T47D (cell line): ENCODE data around the gene EFNA5.

Experiments
- DNase-seq, 2 experiments: peaks; one replicate each; pipeline versions ENCODE4 v3.0.0 to v3.0.0-alpha.2; 2011 to 2012; ENCODE audit warnings: low read depth in 1 of 2, low spot score in 1 of 2
- JUND ChIP-seq: IDR thresholded peaks from 2 replicates; pipeline ENCODE4 v1.6.1; 2012; ENCODE audit warnings: low read depth
- in situ Hi-C: cut with HindIII; loops from 2 replicates; pipeline ENCODE4 v1.10.0; 2016; ENCODE audit warnings: low sequenced_read_pairs, low pct_unique_long_range_greater_than_20kb

Gene EFNA5

DNA sequence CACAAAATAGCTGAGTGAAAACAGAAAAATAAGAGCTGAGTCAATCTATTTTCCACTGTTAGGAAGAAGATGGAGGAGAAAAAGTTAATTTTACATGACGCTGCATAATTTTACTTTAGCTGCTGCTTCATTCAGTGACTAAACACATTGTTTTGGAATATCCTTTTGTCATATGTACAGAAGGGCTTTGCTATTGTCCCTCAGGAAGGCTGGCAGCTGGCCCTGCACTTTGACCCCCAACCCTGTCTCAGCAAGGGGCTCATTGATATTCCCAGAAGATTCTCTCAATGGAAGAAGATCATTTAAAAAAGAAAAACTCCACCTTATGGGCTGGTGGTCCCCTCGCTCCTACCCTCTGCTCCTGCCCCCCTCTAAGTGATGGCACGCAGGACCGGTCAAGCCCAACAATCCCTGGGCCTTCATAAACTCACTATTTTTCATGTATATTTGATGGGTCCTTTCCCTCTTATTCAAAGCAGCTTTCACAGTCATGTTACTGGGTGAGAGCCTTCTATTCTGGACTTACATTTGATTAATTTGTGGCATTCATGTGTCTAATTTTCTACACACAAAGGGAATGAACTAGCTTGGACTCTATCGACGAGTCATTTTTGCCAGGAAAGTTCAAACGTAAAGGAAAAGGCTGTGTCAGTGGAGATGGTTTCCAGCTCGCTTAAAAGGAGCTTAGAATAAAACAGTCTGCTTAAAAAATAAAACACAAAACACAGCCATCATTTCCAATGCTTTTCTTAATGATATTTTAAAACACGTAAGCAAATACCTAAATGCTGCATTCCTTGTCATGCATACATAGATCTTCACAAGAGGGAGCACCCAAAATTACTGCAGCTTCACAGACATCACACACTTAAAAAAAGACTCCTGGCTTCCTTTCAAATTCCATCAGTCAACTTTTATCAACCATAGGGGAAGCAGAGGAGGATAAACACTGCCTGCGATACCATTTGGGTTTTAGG lies 104.7 kb downstream of the EFNA5 start:
- DNase-seq: no peak
- TF ChIP-seq JUND: no peak
- in situ Hi-C loops: no loop called here

DNA sequence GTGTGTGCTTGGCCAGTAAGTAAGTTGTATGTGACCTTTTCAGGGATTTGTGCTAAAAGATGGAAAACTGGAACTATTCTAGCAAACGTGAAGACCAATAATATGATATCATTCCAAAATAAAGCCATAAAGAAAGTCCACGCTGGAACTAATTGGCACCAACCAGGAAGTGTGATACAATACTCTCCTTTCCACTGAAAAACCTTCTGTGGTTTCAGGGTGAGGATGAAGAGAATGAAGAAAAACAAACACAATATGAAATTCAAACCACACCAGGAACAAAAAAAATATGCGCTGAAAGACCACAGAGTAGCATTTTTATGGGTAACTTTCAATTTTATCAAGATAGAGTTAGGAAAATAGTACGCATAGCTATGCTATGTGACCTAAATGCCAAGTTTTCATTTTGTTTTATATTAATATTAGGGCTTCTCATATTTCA lies 105.8 kb downstream of the EFNA5 start:
- in situ Hi-C loops: no loop called here
- DNase-seq: no peak
- TF ChIP-seq JUND: no peak

DNA sequence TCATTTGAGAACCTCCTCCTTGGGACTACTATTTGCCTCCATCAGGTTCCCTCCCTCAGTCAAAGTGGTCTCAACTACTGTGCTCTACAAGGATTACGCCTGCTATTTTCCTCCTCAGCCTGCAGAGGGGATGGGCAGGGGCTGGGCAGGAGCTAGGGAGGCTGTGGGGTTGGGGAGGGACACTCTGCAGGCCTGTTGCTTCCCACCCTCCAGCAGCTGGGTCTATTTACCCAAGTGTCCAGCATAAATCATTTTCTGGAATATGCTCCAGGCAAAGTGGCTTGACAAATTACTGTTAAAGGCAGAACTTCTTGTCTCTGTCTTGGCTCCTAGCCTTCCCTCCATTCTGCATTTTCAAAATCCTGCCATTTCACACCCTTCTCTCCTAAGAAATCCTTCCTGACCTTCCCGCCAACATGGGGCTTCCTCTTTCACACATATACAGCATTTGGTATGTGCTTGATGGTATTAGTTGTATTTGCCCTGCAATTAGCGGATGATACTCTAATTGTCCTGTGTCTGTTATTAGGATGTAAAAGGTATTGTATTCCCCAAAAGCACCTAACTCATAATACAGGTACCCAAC lies 106.7 kb downstream of the EFNA5 start:
- in situ Hi-C loops: no loop called here
- DNase-seq: peak in 1 of 2 experiments; percentile 57
- TF ChIP-seq JUND: no peak

DNA sequence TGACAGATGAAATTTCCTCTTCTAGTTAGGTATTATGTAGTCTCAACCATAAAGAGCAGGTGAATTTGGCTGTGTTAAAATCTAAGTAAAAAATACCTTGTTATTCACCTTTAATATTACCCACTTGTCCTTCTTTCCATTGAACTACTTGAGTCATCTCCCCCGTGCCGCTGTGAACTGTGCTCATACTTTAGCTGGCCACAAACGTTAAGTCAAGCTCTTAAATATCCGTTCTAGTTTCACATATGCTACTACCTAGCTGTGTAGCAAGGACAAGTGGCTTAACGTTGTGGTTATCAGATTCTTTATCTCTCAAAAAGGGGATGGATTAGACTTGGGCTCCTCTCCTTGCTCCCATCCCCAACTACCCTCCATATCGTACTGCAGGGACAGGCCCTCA lies 110.4 kb downstream of the EFNA5 start:
- in situ Hi-C loops: no loop called here
- no peak for TF ChIP-seq JUND
- no peak for DNase-seq

DNA sequence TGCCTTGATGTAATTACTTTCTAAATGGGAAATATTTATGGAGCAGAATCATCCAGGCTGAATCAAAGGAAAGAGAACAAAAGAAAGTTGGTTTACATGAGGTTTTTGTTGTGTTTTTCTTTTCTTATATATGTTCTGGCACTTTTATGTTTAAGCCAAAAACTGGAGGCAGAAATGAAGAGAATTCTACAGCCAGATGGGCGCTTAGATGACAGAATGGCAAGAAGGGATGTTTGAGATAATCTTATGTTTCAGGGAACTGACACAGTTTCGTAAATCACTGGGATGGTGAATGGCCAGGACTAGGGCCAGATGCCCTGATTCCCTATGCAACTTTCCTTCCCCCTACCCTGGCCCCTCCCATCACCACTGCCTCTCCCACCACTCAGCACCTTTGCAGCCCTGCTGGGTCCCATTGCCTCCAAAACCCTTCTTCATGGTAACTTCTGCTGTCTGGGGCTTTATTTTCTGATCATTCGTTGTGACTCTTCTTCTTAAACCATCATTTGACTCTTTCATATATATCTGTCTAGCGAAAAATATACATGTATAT lies 111.8 kb downstream of the EFNA5 start:
- no peak for DNase-seq
- TF ChIP-seq JUND: no peak
- in situ Hi-C loops: no loop called here

DNA sequence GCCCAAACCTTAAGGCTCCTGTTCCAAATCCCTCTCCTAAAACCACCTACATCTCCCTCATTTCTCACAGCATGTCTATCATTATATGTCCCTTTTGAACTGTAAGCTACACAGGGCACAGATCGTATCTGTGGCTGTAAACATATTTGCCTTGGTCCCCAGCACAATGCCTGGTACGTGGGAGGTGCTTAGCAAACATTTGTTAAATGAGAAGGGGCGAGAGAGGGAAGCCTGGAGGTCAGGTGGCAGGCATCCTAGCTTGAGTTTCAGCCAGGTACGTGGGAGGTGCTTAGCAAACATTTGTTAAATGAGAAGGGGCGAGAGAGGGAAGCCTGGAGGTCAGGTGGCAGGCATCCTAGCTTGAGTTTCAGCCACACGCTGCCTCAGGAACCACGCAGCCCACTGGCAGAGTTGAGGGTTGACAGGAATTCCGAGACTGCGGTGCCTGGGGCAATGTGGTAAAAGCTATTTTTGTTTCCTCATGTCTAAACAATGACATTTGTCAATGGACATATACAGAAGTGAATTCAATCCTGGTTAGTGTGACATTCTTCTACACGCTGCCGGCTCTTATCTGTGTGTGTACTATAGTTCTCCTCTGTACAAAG lies 113.6 kb downstream of the EFNA5 start:
- peak; percentile 37 to 99 for DNase-seq
- in situ Hi-C loops: no loop called here
- peak; percentile 91 for TF ChIP-seq JUND

DNA sequence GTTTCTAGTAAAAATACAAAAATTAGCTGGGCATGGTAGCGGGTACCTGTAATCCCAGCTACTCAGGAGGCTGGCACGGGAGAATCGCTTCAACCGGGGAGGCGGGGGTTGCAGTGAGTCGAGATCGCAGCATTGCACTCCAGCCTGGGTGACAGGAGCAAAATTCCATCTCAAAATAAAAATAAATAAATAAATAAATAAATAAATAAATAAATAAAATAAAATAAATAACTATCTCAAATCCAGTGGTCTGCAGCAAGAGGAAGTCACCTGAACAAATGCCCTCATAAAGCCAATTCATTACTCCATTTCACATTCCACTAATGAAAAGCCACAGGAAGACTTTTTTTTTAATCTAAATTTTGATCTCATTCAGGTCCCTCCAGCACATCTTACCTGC lies 114.2 kb downstream of the EFNA5 start:
- no peak for TF ChIP-seq JUND
- no peak for DNase-seq
- in situ Hi-C loops: no loop called here

DNA sequence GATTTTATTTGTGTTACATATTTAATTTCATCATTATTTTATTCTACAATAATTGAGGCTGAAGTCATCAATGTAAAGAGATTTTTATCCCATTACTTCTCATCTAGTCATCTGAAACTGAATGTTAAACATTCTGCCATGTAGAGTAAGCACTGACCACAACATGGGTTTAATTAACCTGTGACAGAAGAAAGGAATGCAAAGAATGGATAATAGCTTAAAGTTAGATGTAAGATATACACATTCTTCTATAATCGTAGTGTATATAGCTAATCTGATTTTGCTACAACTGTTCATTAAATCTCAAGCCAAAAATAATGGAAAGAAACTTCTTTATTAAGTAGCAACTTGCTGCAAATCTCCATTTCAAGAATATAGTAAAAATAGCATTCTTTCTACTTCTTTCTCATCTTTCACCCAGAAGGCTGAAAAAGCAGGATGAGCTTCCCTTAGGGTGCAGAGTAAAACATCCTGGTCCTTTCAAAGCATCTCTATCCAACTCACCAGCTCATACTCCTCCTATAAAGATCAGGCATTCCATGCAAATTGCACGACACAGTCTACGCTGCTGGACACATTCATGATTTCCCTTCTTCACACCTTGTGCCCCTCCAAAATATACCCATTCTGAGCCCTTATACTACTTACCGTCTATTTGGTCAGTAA lies 115.2 kb downstream of the EFNA5 start:
- TF ChIP-seq JUND: peak; percentile 91
- in situ Hi-C loops: no loop called here
- peak in 1 of 2 experiments; percentile 71 for DNase-seq

DNA sequence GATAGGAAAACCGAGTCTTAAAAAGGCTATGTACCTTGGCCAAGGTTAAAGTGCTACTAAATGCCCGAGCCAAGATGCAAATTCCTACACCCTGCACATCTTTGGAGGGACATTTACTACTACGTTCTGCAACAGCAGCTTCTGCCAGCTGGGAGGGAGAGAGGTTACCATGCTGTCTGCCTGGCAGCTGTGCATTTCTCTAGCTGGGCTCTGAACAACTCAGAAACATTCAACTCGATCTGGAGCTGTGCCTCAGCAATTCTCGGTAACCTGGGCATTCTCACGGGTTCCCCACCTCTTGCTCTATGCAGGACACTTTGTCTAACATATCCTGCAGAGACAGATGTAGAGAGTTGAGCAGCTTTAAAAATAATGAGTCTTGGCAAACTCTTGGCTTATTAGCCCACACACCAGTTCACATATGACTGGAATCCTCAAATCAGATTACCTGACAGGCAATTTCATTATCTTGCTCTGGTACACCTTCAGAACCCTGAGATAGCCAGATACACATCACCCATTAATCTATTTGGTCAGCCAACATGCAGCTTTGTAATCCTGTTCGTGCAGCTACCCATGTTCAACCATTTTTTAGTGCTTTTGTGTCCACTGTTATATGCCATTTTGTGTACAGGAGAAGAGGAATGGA lies 115.8 kb downstream of the EFNA5 start:
- in situ Hi-C loops: no loop called here
- TF ChIP-seq JUND: no peak
- peak in 1 of 2 experiments; percentile 45 for DNase-seq

DNA sequence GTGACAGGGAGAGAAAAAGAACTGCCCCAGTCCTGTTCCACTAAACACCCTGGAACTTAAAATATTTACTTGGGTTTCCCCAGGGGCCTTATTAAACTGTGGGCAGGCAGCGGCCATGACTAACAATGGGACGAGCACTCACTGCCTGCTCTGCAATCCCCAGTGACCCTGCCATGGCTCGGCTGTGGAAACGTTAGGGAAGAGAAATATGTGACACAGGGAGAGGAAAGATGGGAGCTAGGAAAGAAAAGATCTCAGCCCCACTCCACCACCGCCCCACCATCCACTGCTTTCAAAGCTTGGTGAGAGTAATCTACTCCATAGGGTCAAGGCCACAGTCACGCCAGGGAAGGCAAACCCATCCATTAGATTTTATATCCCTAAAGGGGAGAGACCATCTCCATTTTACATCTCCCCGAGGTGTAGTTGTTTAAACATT lies 117.6 kb downstream of the EFNA5 start:
- TF ChIP-seq JUND: no peak
- DNase-seq: peak in 1 of 2 experiments; percentile 60
- in situ Hi-C loops: no loop called here

DNA sequence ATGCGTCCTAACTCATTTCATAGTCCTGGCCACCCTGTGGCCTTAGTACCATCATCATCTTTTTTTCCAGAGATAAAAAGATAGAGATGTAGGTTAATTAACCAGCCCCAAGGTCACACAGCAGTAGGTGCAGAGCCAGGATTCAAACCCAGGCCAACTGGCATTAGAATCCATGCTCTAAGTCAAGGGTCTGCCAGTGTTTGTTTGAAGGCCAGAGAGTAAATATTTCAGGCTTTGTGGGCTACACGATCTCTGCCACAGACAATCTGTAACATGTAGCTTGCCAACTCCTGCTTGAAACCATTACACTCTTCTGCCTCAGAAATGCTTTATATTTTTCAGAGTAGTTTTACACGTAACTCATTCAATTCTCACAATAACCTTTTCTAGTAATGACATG lies 119.6 kb downstream of the EFNA5 start:
- no peak for DNase-seq
- no peak for TF ChIP-seq JUND
- in situ Hi-C loops: no loop called here

DNA sequence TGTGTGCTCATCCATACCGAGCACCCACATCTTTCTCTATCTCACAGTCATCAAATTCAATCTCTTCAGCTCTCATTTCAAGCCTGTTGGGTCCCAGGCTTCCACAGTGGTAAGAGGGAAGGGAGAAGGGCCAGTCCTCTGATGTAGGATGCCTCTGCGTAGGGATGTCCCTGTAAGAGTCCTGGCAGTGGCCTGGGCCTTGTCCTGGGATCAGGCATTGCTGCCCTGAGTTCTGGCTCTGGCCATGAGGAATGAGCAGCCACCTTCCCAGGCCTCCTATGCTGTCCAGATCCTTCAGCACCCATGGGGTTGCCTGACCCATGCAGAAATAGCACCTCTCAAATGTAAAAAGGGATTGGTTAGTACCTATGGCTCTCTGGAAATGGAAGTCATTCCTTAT lies 121.2 kb downstream of the EFNA5 start:
- no peak for TF ChIP-seq JUND
- no peak for DNase-seq
- in situ Hi-C loops: no loop called here
